PC-3 (cell line): Measurements from ENCODE around the gene ARHGAP15.

Source experiments
- EZH2 ChIP-seq: fragments of 300-600 bp; sonication (generic); IDR thresholded peaks from one replicate; pipeline ENCODE4 v1.6.1; 2017; ENCODE audit warnings: antibody characterized with exemption, mild to moderate bottlenecking, low read length; ENCODE audit not compliant: unreplicated experiment
- TF ChIP-seq, protein P1 (sequence below): fragments of 300-600 bp; sonication (generic); conservative IDR thresholded peaks from 2 replicates; pipeline ENCODE4 v1.5.1; 2017; ENCODE audit warnings: antibody characterized with exemption, low read depth, mild to moderate bottlenecking, low read length

- TF ChIP-seq, protein P1, sequence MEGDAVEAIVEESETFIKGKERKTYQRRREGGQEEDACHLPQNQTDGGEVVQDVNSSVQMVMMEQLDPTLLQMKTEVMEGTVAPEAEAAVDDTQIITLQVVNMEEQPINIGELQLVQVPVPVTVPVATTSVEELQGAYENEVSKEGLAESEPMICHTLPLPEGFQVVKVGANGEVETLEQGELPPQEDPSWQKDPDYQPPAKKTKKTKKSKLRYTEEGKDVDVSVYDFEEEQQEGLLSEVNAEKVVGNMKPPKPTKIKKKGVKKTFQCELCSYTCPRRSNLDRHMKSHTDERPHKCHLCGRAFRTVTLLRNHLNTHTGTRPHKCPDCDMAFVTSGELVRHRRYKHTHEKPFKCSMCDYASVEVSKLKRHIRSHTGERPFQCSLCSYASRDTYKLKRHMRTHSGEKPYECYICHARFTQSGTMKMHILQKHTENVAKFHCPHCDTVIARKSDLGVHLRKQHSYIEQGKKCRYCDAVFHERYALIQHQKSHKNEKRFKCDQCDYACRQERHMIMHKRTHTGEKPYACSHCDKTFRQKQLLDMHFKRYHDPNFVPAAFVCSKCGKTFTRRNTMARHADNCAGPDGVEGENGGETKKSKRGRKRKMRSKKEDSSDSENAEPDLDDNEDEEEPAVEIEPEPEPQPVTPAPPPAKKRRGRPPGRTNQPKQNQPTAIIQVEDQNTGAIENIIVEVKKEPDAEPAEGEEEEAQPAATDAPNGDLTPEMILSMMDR, result no peak
- TF ChIP-seq EZH2, result no peak
These were observed 253.8 kb downstream of the ARHGAP15 start for GRCh38 chr2:143383016-143383415.
